ENCODE data around the gene FBXO24. TPM values are rescaled to one million over a fixed set of nuclear protein-coding genes. Genes with fewer than 3 reads are reported as not detected.

FBXO24 gene
- total RNA-seq, 1 donor from 2014 or later, result 0.42 TPM

DNA sequence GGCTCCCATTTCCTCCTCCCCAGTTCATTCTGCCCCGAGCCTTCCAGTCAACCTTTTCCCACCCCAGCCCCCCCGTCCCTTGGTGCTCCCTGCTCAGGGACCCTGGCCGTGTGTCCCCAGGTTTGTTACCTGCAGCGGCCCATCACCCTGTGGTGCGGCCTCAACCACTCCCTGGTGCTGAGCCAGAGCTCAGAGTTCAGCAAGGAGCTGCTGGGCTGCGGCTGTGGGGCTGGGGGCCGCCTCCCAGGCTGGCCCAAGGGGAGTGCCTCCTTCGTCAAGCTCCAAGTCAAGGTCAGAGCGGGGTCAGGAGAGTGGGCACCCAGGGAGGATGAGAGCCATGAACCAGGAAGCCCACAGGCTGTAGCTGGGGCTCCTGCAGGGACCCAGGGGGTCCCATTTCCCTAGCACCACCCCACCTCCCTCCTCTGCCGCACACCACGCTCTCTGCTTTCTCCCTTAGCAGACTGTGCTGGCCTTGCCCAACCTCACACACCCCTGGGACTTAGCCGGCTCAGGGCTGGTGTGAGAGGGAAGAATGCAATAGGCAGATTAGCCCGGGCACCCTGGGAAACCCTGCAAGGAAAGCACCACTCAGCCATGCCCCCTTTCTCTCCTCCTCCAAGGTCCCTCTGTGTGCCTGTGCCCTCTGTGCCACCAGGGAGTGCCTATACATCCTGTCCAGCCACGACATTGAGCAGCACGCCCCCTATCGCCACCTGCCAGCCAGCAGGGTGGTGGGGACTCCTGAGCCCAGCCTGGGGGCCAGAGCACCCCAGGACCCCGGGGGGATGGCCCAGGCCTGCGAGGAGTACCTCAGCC lies 14.0 kb downstream of the FBXO24 start:
- DNase-seq, result no peak
- no peaks in the 10 kb centered on the region for H3K27me3 Mint-ChIP-seq
- no peaks in the 10 kb centered on the region for H3K9me3 Mint-ChIP-seq
- no peak overlapping the region for H3K4me3 Mint-ChIP-seq
- no peaks in the 10 kb centered on the region for H3K36me3 Mint-ChIP-seq (ENCODE audit: low read depth)
- peaks cover 12% of the 10 kb centered on the region for H3K4me1 Mint-ChIP-seq
- intact Hi-C loops (cut with micrococcal nuclease), result no loop called here
- H3K27ac Mint-ChIP-seq, result no peak overlapping the region

- Mint-ChIP-seq H3K4me3 (no peak overlapping the region), H3K27me3 (peaks cover 2% of the 10 kb centered on the region)
Observed at GRCh38 chr7:100600730-100601038, 14.6 kb downstream of the FBXO24 start.

GRCh38 chr7:100602889-100603725 lies 17.0 kb downstream of the FBXO24 start:
- H3K36me3 Mint-ChIP-seq (ENCODE audit: low read depth), result no peaks in the 10 kb centered on the region
- H3K27ac Mint-ChIP-seq, result peak overlapping the region; percentile 45
- DNase-seq, result no peak
- peak overlapping the region; percentile 88 for H3K4me3 Mint-ChIP-seq
- H3K4me1 Mint-ChIP-seq, result peaks cover 24% of the 10 kb centered on the region
- peaks cover 8% of the 10 kb centered on the region for H3K27me3 Mint-ChIP-seq
- intact Hi-C loops (cut with micrococcal nuclease), result no loop called here
- no peaks in the 10 kb centered on the region for H3K9me3 Mint-ChIP-seq

More at GRCh38 chr7:100600730-100601038, 14.6 kb downstream of the FBXO24 start:
- no peak overlapping the region for H3K27ac Mint-ChIP-seq
- peaks cover 18% of the 10 kb centered on the region for H3K4me1 Mint-ChIP-seq
- no peak for DNase-seq
- H3K9me3 Mint-ChIP-seq, result no peaks in the 10 kb centered on the region
- H3K36me3 Mint-ChIP-seq (ENCODE audit: low read depth), result no peaks in the 10 kb centered on the region
- intact Hi-C loops (cut with micrococcal nuclease), result no loop called here

DNA sequence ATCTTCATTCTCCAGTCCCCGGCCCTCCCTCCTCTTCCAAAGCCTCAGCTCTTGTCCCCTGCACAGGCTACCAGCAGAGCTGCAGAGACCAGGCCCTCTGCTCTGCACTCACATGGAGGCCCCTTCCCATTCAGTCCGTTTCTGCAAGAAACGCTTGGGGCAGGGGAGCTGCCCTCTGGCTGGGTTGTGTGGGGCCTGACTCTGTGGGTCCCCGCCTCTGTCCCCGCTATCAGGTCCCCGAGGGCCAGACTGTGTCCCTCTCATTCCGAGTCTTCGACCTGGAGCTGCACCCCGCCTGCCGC lies 17.5 kb downstream of the FBXO24 start:
- H3K4me3 Mint-ChIP-seq, result peak overlapping the region; percentile 88
- H3K9me3 Mint-ChIP-seq, result no peaks in the 10 kb centered on the region
- H3K27me3 Mint-ChIP-seq, result peaks cover 8% of the 10 kb centered on the region
- no peak for DNase-seq
- H3K36me3 Mint-ChIP-seq (ENCODE audit: low read depth), result no peaks in the 10 kb centered on the region
- peaks cover 21% of the 10 kb centered on the region for H3K4me1 Mint-ChIP-seq
- intact Hi-C loops (cut with micrococcal nuclease), result no loop called here
- H3K27ac Mint-ChIP-seq, result peak overlapping the region; percentile 85

GRCh38 chr7:100604028-100604975 lies 18.2 kb downstream of the FBXO24 start:
- peak; percentile 91 for DNase-seq
- peak overlapping the region; percentile 88 for H3K4me3 Mint-ChIP-seq
- peaks cover 8% of the 10 kb centered on the region for H3K27me3 Mint-ChIP-seq
- no peaks in the 10 kb centered on the region for H3K9me3 Mint-ChIP-seq
- peak overlapping the region; percentile 85 for H3K27ac Mint-ChIP-seq
- intact Hi-C loops (cut with micrococcal nuclease), result no loop called here
- no peaks in the 10 kb centered on the region for H3K36me3 Mint-ChIP-seq (ENCODE audit: low read depth)
- H3K4me1 Mint-ChIP-seq, result peaks cover 21% of the 10 kb centered on the region

GRCh38 chr7:100604976-100605911 lies 19.1 kb downstream of the FBXO24 start:
- no peaks in the 10 kb centered on the region for H3K9me3 Mint-ChIP-seq
- peak overlapping the region; percentile 88 for H3K4me3 Mint-ChIP-seq

GRCh38 chr7:100606313-100606712 lies 20.2 kb downstream of the FBXO24 start:
- intact Hi-C loops (cut with micrococcal nuclease), result no loop called here
- Mint-ChIP-seq H3K9me3 (no peaks in the 10 kb centered on the region), H3K27ac (no peak overlapping the region), H3K4me3 (peak overlapping the region; percentile 88), H3K27me3 (peaks cover 13% of the 10 kb centered on the region), H3K4me1 (peaks cover 26% of the 10 kb centered on the region), H3K36me3 (ENCODE audit: low read depth) (no peaks in the 10 kb centered on the region)
- peak; percentile 57 for DNase-seq

More at GRCh38 chr7:100604976-100605911, 19.1 kb downstream of the FBXO24 start:
- peaks cover 13% of the 10 kb centered on the region for H3K27me3 Mint-ChIP-seq
- peak overlapping the region; percentile 22 for H3K27ac Mint-ChIP-seq
- intact Hi-C loops (cut with micrococcal nuclease), result loop anchor here (1.0 kb wide), 1 partner anchor 19 kb away; the partner anchor contains the start of genes FBXO24 and LRCH4
- no peaks in the 10 kb centered on the region for H3K36me3 Mint-ChIP-seq (ENCODE audit: low read depth)
- DNase-seq, result peak; percentile 88
- peaks cover 23% of the 10 kb centered on the region for H3K4me1 Mint-ChIP-seq

- Mint-ChIP-seq H3K36me3 (ENCODE audit: low read depth) (no peaks in the 10 kb centered on the region), H3K9me3 (no peaks in the 10 kb centered on the region), H3K4me1 (peaks cover 28% of the 10 kb centered on the region), H3K27ac (no peak overlapping the region), H3K4me3 (peak overlapping the region; percentile 12), H3K27me3 (peaks cover 13% of the 10 kb centered on the region)
- intact Hi-C loops (cut with micrococcal nuclease), result no loop called here
- DNase-seq, result peak; percentile 59
Observed at GRCh38 chr7:100607111-100607510, 21.0 kb downstream of the FBXO24 start.

DNA sequence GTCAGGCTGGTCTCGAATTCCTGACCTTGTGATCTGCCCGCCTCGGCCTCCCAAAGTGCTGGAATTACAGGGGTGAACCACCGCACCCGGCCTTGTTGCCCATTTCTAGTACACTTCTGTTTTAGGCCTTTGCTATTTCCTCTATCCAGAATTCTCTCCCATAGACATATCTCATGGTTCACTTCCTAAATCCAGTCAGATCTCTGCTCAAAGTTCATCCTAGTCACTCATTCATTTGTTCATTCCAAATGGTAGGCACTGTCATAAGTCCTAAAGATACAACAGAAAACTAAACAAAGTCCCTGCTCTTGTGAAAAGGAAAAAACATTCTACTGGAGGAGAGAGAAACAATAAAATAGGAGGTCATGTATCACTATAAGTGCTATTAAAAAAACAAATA lies 23.8 kb downstream of the FBXO24 start:
- H3K9me3 Mint-ChIP-seq, result no peaks in the 10 kb centered on the region
- H3K36me3 Mint-ChIP-seq (ENCODE audit: low read depth), result peaks cover 6% of the 10 kb centered on the region
- intact Hi-C loops (cut with micrococcal nuclease), result loop anchor here (5.0 kb wide), 1 partner anchor 97 kb away; the partner anchor contains the start of gene POP7
- peaks cover 13% of the 10 kb centered on the region for H3K27me3 Mint-ChIP-seq
- H3K4me1 Mint-ChIP-seq, result peaks cover 29% of the 10 kb centered on the region
- H3K4me3 Mint-ChIP-seq, result peak overlapping the region; percentile 9
- no peak for DNase-seq
- no peak overlapping the region for H3K27ac Mint-ChIP-seq

GRCh38 chr7:100611983-100612729 lies 26.0 kb downstream of the FBXO24 start, which contains the start of gene MOSPD3:
Gene MOSPD3 (plus strand): TSS chr7:100612540. CDS start chr7:100612792, 252 bp downstream.
- Mint-ChIP-seq H3K9me3 (no peaks in the 10 kb centered on the region), H3K27me3 (peaks cover 9% of the 10 kb centered on the region), H3K36me3 (ENCODE audit: low read depth) (peaks cover 6% of the 10 kb centered on the region), H3K27ac (peak within 1 kb of the TSS; percentile 100), H3K4me3 (peak within 1 kb of the TSS; percentile 97), H3K4me1 (peaks cover 18% of the 10 kb centered on the region)
- peak; percentile 100 for DNase-seq
- intact Hi-C loops (cut with micrococcal nuclease), result loop anchor here (1.0 to 5.0 kb wide), 6 partner anchors 14 to 183 kb away; partner anchors contain the start of genes FBXO24, GIGYF1, GNB2 and LRCH4

- peaks cover 6% of the 10 kb centered on the region for H3K36me3 Mint-ChIP-seq (ENCODE audit: low read depth)
- no peaks in the 10 kb centered on the region for H3K9me3 Mint-ChIP-seq
- peak overlapping the region; percentile 97 for H3K4me3 Mint-ChIP-seq
- intact Hi-C loops (cut with micrococcal nuclease), result loop anchor here (1.0 to 5.0 kb wide), 6 partner anchors 13 to 184 kb away; partner anchors contain the start of genes FBXO24, GIGYF1, GNB2 and LRCH4
- peak; percentile 76 for DNase-seq
- H3K27me3 Mint-ChIP-seq, result peaks cover 5% of the 10 kb centered on the region
- peaks cover 16% of the 10 kb centered on the region for H3K4me1 Mint-ChIP-seq
- no peak overlapping the region for H3K27ac Mint-ChIP-seq
Observed at GRCh38 chr7:100612730-100613390, 26.7 kb downstream of the FBXO24 start.

Data from activated CD4-positive, alpha-beta T cell treated with anti-CD3 and anti-CD28 coated beads, Interleukin-2, amount 10 ng/mL, durations not matched to agents 24 days and 14 days (primary cell).